NCI-H2171 treated with DMSO at 0.1 percent for 48 hours (cell line): ENCODE measurements around the gene PAXX.
A peak's percentile ranks its signal among the peaks of the same experiment; 100 is the strongest.

ENCODE experiments used
- DNase-seq: peaks from one replicate; lab custom pipeline; 2025; lab: John Stamatoyannopoulos, UW

PAXX gene, protein sequence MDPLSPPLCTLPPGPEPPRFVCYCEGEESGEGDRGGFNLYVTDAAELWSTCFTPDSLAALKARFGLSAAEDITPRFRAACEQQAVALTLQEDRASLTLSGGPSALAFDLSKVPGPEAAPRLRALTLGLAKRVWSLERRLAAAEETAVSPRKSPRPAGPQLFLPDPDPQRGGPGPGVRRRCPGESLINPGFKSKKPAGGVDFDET

DNA sequence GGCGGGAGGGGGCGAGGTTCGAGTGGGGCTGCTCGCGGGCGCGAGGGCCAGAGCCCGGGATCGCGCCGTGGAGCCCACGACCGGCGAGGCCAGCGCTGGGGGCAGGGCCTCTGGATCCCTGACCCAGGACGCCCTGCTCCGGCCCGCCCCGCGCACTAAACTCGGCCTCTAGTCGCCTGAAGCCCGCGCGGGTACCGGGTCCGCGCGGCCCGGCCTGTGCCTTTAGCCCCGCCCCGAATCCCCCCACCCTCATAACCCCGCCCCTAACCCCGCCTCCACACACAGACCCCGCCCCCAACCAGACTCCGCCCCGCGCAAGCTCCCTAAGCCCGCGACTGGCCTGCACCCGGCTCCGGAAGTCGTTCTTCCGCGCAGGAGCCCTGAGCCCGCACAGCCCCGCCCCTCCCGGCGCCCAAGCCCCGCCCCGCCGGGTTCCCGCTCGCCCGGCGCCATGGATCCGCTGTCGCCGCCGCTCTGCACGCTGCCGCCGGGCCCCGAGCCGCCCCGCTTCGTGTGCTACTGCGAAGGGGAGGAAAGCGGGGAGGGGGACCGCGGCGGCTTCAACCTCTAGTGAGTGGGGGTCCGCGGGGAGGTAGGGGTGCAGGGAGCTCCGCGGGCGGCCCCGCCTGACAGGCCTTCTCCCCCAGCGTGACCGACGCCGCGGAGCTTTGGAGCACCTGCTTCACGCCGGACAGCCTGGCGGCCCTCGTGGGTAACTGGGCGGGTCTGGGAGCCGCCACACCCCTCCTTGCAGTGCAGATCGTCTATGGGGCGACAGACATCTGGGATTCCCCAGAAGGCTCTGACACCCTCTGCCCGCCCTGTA is at the start of gene PAXX:
Gene PAXX (plus strand): TSS at position 430 of the 826 bp plus-strand sequence. CDS start 22 bp downstream, at position 452.
- DNase-seq, result peak; percentile 92

DNA sequence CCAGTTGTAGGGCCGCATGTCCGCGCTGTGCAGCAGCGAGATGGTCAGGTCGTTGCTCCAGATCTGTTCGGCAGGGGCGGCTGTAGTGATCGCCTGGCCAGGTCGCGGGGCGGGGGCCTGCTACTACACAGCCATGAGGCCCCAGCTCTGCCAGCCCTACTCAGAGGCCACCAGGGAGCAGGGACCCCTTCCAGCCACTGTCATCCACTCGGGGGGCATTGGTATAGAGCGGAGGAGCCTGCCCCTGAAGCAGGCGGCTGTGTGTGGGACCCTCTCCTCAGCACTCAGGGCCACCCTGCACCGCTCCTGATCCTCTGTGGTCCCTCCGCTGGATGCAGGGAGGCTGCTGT is 49.4 kb upstream of the PAXX start:
- DNase-seq, result no peak

DNA sequence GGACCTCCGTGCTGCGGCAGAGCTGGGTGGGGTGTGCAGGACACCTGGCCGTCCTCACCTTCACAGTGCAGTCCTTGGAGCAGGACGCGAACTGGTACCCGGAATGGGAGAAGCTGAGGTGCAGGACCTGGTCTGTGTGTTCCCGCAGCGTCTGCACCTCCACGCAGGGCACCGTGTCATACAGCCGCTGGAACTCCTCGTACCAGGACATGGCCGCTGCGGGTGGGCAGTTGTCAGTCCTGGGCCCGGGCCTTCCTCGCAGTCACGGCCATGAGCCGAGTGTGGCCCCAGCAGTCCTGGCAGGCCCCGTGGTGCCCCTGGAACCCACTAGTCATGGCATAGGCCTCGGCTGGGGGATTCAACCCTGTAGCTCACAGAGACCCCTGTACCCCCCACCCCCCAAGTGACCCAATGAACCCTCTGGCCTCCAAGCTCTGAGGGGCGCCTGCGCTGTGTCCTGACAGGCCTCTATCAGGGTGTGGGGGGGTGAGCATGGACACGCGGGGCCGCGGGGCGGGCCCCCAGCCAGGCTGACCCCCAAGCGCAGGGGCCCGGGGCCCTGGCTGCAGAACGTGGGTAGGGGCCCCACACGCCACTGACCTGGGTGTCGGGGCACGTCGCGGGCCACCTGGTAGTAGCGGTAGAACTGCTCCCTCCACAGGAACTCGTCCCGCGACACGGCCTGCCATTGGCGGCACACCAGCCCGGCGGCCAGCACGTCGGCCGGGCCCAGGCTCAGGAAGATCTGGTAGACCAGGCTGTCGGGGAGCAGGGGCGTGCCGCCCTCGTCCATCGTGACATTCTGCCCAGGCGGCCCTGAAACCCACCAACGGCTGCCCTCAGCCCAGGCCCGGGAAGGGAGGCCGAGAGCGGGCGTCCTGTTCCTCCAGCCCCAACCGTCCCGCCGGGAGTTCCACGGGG is 48.7 kb upstream of the PAXX start:
- DNase-seq, result no peak

DNA sequence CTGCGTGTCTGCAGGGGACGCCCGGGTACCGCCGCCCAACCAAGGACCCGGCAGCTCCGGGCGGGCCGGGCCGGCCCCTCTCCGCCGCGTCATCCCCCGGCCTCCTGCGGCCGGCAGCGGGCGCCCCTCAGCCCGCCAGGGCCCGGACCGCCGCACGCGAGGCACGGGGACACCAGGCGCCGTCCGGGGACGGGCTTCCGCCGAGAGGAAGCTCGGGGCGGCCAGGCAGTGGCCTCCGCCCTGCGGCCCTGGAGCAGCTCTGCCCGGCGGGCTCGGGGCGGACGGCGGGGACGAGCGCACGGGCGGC is 48.1 kb upstream of the PAXX start:
- no peak for DNase-seq

DNA sequence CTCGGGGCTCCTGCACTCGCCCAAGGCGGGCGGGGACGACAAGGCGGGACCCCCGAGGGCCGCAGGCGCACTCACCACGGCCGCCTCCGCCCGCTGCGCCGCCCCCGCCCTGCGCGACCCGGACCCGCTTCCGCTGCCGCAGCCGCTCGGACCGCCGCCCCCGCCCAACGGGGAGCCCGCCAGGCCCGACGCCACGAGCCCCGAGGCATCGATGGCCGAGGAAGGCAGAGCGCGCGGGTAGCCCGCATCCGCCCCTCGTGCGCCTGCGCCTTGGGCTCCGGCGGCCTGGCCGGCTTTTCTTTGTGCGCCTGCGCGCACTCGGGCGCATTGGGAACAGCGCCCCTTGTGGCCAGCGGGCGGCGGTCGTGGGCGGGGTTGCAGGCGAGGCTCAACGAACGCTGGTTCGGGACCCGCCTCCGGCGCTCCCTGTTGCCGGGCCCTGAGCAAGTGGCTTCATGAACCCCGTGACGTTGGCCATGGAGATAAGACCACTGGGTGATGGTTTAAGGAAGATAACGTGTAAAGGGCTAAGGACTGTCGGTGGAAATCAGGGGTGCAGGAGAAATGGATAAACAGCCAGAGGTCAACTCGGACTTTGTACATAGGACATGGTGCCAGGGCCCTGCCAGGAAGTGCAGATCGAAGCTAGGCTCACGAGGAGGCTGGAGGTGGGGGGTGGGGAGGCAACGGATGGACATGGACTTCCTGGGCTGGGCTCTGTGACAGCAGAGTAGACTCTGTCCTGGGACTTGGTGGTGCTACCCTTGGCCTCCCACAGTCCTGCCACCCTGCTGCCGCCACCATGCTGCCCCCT is 47.5 kb upstream of the PAXX start, which contains the start of the genes C8G and FBXW5:
Gene C8G (plus strand): TSS at position 725 of the 814 bp plus-strand sequence. CDS start 78 bp downstream, at position 803.
Gene FBXW5 (minus strand): TSS at position 220 of the 814 bp plus-strand sequence. CDS start 655 bp downstream, outside the sequence.
- DNase-seq, result peak; percentile 95

DNA sequence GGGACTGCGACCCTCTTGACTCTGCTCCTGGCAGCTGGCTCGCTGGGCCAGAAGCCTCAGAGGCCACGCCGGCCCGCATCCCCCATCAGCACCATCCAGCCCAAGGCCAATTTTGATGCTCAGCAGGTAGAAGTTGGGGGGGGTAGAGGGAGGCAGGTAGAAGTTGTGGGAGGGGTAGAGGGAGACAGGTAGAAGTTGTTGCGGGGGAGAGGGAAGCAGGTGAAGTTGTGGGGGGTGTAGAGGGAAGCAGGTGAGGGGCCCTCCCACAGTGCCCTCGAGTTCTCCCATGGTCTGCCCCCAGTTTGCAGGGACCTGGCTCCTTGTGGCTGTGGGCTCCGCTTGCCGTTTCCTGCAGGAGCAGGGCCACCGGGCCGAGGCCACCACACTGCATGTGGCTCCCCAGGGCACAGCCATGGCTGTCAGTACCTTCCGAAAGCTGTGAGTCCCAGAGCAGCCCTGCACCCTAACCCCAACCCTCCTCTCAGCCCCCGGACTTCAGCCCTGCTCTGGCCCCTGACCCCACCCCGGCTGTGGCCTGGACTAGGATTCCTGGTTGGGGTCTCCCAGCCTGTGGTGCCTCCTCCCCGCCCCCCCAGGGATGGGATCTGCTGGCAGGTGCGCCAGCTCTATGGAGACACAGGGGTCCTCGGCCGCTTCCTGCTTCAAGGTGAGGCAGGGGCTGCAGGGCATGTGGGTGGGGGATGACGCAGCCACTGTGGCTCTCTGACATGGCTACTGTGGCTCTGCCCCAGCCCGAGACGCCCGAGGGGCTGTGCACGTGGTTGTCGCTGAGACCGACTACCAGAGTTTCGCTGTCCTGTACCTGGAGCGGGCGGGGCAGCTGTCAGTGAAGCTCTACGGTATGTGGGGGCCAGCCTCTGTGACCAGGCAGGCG is 46.6 kb upstream of the PAXX start:
- no peak for DNase-seq

DNA sequence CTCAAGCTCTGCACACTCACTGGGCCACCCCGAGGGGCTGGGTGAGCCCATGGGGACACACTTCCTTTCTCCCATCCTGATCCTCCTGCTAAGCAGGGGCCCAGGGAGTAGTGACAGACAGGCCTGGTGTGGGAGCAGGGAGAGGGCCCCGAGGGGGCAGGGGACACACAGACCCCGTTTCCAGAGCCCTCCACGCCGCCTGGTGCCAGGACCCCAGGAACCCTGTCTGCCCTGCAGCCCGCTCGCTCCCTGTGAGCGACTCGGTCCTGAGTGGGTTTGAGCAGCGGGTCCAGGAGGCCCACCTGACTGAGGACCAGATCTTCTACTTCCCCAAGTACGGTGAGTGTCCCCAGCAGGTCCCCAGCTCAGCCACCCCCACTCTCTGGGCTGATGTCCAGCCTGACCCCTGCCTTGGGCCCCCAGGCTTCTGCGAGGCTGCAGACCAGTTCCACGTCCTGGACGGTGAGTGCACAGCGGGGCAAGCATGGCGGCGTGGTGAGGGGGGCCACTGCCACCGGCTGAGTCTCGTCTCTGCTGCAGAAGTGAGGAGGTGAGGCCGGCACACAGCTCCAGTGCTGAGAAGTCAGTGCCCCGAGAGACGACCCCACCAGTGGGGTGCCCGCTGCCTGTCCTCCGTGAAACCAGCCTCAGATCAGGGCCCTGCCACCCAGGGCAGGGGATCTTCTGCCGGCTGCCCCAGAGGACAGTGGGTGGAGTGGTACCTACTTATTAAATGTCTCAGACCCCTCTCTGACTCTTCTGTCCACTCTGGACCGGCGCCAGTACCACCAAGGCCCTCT is 45.8 kb upstream of the PAXX start:
- no peak for DNase-seq

DNA sequence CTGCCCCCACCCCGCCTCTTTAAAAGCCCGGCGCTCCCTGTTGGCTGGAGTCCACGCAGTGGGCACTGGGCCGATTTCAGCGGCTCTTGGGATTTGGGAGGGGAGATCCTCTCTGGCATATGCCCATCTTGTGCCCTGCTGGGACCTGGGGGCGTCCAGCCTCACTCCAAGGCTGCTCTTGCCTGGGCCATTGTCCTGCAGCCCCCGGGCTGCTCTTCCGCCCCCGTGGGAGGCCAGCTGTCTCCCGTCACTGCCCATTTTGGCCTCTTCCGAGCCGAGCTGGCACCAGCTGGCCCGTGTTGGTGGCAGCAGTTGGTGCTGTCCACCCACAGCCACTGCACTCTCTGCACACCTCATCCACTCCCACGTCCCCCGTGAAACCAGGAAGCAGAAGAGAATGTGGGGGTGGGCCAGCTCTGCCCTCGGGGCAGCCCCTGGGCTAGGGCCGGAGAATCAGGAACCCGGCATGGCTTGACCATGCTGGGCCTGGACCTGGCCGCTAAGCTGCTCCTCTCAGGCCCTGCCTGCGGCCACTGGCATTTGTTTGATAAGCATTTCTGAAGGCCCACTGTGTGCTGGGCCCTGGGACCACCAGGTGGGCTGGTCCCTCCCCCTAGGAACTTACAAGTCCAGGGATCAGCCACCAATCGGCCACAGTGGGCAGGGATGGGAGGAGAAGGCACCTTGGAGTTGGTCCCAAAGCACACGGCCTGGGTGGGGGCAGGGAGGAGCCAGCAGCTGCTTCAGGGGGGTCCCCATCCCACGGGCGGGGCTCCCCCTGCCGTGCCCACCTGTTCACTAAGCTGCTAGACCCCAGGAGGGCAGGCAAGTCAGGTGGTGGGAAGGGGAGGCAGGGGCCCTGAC is 45.0 kb upstream of the PAXX start:
- peak; percentile 15 for DNase-seq

DNA sequence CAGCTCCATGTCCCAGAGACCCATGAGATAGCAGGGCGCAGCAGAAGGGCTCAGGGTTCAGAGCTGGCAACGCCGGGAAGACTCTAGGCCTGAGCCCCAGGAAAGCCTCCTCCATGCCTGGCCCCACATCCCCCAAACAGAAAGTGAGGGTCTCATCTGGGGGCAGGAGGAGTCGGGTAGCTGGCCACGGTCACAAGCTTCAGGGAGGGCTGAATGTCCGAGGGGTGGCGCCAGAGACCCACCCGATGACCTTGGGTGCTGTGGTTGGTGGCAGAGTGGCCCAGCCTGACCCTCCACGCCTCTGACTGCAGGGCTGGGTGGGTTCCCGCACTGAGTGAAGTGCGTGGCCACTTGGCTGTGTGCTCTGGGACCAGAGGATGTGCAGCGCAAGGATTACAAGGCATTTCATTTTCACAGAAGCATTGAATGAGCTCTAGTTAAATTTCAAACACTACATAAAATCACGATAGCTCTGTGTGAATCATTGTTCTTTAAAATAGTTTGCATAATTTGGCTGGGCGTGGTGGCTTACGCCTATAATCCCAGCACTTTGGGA is 44.2 kb upstream of the PAXX start:
- no peak for DNase-seq

DNA sequence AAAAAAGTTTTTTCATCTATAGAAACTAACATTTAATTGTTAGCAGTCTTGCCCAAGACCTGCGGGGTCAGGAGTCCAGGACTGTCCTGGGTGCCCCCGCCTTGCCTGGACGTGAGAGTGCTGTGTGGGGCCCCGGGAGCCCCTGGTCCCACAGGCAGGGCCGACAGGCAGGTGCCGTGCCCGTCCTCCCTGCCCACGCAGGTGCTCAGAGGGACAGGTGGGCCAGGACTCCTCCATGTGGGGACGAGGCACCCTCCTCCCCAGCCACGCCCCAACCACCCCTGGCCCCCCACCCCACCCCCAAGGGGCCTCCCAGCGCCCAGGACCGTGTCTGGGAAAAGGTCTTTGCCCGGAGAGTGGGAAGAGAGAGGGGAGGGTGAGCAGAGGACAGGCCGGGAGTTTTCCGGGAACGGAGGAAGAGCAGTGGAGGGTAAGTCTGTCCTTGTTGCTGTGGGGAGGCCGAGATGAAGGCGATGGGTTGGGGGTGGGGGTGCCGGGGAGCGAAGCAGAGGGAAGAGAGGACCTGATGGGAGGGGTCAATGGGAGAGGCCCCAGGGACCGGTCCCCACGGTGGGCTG is 42.9 kb upstream of the PAXX start:
- no peak for DNase-seq

DNA sequence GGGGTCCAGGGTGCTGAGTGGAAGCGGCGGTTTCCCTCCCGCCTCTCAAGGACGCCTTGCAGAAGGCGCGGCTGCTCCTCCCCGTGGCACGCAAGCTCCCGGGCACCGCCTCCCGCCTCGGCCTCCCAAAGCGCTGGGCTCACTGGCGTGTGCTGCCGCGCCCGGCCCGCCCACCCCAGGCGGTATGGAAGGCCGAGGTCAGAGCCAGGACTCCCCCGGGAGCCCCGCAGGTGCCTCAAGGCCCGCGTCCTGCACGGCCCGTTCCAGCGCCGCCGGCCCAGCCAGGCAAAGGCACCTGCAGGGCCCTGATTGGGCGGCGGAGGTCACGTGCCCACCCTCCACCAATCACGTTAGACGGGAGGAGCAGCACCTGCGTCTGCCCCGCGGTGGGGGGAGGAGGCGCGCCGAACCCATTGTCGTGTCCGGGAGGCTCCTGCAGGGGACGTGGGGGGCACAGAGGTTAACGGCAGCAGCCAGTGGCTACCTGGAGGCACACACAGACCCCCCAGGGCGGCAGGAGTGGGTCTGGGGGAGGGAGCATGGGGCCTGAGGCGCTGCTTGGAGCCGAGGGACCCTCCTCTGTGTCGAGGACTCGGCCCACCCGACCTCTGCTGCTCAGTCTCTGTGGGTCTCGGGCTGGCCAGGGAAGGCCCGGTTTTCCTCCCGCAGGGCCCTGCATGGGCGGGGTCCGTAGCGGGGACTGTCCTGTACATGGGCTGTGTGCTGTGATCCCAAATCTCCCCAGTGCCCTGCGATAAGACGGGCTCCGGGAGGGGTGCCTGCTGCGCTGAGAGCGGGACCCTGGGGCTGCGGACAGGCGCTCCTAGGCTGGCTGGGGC is 42.2 kb upstream of the PAXX start:
- peak; percentile 96 for DNase-seq

DNA sequence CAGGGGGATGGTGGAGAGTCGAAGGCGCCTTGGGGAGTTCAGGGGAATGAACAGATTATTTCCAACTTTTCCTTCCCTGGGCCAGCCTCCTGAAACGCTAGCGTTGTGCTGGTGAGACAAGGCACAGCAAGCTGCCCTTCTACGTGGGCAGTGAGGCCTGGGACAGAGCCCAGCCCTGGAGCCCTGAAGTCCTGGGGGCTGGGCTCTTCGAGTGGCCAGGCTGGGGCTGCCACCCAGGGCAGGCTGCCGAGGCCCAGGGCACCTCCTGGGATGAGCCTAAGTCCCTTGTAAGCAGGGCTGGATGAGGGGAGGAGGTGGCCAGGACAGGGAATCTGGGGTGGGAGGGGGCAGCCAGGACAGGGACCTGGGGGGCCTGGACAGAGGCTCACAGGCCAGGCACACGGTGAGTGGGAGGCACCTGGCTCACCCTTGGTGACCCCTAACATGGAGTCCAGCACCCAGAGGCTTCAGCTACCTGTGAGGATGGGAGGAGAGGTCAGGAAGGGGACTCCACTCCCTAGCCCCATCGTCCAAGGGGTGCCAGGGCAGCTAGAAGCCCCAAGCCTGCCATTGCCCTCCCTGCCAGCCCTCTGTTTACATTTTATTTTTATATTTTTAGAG is 41.5 kb upstream of the PAXX start:
- DNase-seq, result no peak

DNA sequence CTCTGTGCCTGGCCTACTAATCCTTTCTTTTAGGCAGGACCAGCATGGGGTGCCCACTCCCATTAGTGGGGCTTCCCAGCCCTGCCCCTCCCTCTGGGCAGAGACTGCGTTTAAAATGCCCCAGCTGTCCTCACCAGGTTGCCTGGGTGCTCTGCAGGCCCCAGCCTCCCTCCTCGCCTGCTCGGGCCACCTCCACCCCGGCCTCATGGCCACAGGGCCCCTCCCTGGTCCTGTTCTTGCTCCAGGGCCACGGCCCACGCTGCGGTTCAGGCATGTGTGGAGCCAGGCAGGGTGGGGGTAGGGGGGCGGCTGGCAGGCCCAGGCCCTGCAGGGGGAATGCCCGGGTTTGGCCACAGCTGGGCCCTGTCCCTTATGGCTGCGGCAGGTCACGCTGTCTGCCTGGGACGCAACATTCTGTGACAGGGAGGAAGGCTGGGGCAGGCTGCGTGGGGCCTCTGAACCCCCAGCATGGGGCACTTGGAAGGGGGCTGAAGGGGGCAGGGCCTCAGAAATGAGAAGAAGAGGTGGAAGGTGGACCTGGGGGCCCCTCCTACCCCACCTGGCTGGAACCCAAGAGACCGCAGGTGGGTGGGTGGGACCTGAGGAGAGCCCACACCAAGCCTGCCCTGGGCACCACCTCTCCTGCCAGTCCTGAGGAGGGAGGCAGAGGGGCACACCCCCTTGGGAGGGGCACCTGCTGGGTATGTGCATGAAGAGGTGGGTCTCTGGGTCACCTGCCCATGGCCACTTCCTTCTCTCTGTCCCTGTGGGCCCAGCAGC is 40.5 kb upstream of the PAXX start, which contains the start of gene LCN12:
Gene LCN12 (plus strand): TSS at position 733 of the 780 bp plus-strand sequence. CDS start 55 bp downstream, outside the sequence.
- DNase-seq, result no peak

DNA sequence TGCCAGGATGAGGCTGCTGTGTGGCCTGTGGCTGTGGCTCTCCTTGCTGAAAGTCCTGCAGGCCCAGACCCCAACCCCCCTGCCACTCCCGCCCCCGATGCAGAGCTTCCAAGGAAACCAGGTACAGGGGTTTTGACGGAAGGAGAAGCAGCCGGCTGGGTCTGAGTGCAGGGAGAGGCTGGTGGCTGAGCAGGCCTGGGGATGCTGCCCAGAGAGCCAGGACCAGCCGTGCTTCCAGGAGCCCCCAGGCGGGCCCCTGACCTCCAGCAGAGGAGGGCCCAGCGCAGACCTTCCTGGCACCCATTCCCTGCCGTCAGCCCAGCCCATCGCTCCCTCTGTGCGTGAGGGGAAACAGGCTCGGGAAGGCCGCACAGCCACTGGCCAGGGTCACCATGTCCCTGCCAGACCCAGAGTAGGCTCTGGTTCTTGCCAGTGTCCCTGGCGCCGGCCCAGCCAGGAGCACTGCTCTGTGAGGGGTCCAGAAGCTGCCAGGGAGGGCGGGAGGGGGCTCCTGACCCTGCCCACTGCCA is 39.8 kb upstream of the PAXX start:
- DNase-seq, result no peak
